GM18907 (cell line): ENCODE measurements around the gene PHLDB3.

Experiments used
- ATAC-seq: cut with Tn5 transposase; IDR thresholded peaks from one replicate; pipeline ENCODE4 v1.9.1; 2021; ENCODE audit warnings: mild to moderate bottlenecking, moderate library complexity; ENCODE audit not compliant: unreplicated experiment

PHLDB3 gene

GRCh38 chr19:43471091-43471490 is 33.5 kb downstream of the PHLDB3 start:
- no peak for ATAC-seq

GRCh38 chr19:43470288-43470687 is 34.3 kb downstream of the PHLDB3 start:
- no peak for ATAC-seq

GRCh38 chr19:43469160-43469480 is 35.4 kb downstream of the PHLDB3 start:
- no peak for ATAC-seq

GRCh38 chr19:43468354-43469159 is 36.0 kb downstream of the PHLDB3 start:
- ATAC-seq = no peak

GRCh38 chr19:43467730-43468129 is 36.8 kb downstream of the PHLDB3 start:
- no peak for ATAC-seq

GRCh38 chr19:43467276-43467675 is 37.3 kb downstream of the PHLDB3 start:
- ATAC-seq = no peak

GRCh38 chr19:43466793-43467192 is 37.8 kb downstream of the PHLDB3 start:
- ATAC-seq = no peak

- ATAC-seq = no peak
Measured at GRCh38 chr19:43465468-43466120, 39.0 kb downstream of the PHLDB3 start, which contains the start of gene LYPD3. TSS of gene LYPD3 (minus strand) at chr19:43465608. CDS start at chr19:43465571, 37 bp downstream.

GRCh38 chr19:43464134-43464775 is 40.3 kb downstream of the PHLDB3 start:
- ATAC-seq = no peak

- ATAC-seq = peak; percentile 86
Measured at GRCh38 chr19:43463381-43464133, 41.0 kb downstream of the PHLDB3 start.

- ATAC-seq = no peak
Measured at GRCh38 chr19:43462785-43463380, 41.7 kb downstream of the PHLDB3 start.

- ATAC-seq = no peak
Measured at GRCh38 chr19:43462383-43462782, 42.2 kb downstream of the PHLDB3 start.

- no peak for ATAC-seq
Measured at GRCh38 chr19:43461303-43461702, 43.2 kb downstream of the PHLDB3 start.

GRCh38 chr19:43460362-43461016 is 44.1 kb downstream of the PHLDB3 start:
- no peak for ATAC-seq

GRCh38 chr19:43457809-43458208 is 46.7 kb downstream of the PHLDB3 start:
- no peak for ATAC-seq

- ATAC-seq = no peak
Measured at GRCh38 chr19:43455321-43456113, 49.0 kb downstream of the PHLDB3 start.

GRCh38 chr19:43454031-43454430 is 50.5 kb downstream of the PHLDB3 start:
- ATAC-seq = no peak

GRCh38 chr19:43452582-43452981 is 52.0 kb downstream of the PHLDB3 start:
- ATAC-seq = no peak

GRCh38 chr19:43450545-43450997 is 54.0 kb downstream of the PHLDB3 start:
- ATAC-seq = no peak
